Endothelial cell of umbilical vein (primary cell): Measurements from ENCODE around the gene EML4. TPM values are rescaled to one million over a fixed set of nuclear protein-coding genes. Genes with fewer than 3 reads are reported as not detected.

Experiments
- BruUV-seq: library from RNA; stranded (reverse); fragments of 400-500 nt; replicated peaks from 2 replicates; lab custom pipeline; 2021; lab: Mats Ljungman, UMichigan
- CTCF ChIA-PET: fragments of 300-600, 350-600 bp; sonication (Branson Sonifier 250); formaldehyde crosslinking; loops from one replicate; lab custom pipeline; 2021; ENCODE audit warnings: antibody characterized with exemption, inconsistent platforms; lab: Charles Lee
- POLR2A ChIA-PET: fragments of 300-600, 350-600 bp; sonication (Branson Sonifier 250); formaldehyde crosslinking; loops from one replicate; lab custom pipeline; 2021; ENCODE audit warnings: antibody characterized with exemption, inconsistent platforms; lab: Charles Lee
- DNase-seq: peaks from one replicate; pipeline ENCODE4 v3.0.0-alpha.2; 2011; ENCODE audit warnings: low read depth, low spot score
- FAIRE-seq: peaks from 2 replicates; lab custom pipeline; 2011; peaks lifted over from hg19 to GRCh38; lab: Jason Lieb, UNC
- H2AFZ ChIP-seq: 2 replicates; pipeline ENCODE4 v1.6.0; 2012; ENCODE audit warnings: low read depth, low read length, control low read depth, inconsistent platforms
- H3K27ac ChIP-seq: 2 replicates; pipeline ENCODE4 v1.5.1; 2011; ENCODE audit warnings: low read depth, mild to moderate bottlenecking, control low read depth, low read length, moderate library complexity; ENCODE audit not compliant: insufficient read depth
- H3K27me3 ChIP-seq, 2 experiments: 2 replicates each; pipeline versions ENCODE4 v1.6.0 to v1.6.1; 2011; ENCODE audit warnings: low read length in 2 of 2, mixed read lengths in 1 of 2; ENCODE audit not compliant: control insufficient read depth in 2 of 2, insufficient read depth in 2 of 2
- H3K36me3 ChIP-seq, 2 experiments: 2 replicates in 1 of 2; 3 replicates in 1 of 2; pipeline ENCODE4 v1.5.1; 2011; ENCODE audit warnings: low read length in 2 of 2, mild to moderate bottlenecking in 1 of 2, moderate library complexity in 1 of 2; ENCODE audit not compliant: control insufficient read depth in 2 of 2, insufficient read depth in 2 of 2; ENCODE audit errors: extremely low read depth in 1 of 2
- H3K4me1 ChIP-seq: 3 replicates; pipeline ENCODE4 v1.5.1; 2011; ENCODE audit warnings: mild to moderate bottlenecking, low read length; ENCODE audit not compliant: control insufficient read depth, insufficient read depth; ENCODE audit errors: extremely low read depth
- H3K4me2 ChIP-seq: 2 replicates; pipeline ENCODE4 v1.6.1; 2011; ENCODE audit warnings: low read length, control low read depth, mixed read lengths; ENCODE audit not compliant: insufficient read depth
- H3K4me3 ChIP-seq, 3 experiments: fragments of 200-600 bp in 1 of 3; sonication (generic), shearing (Covaris generic) in 1 of 3; replicated peaks in 1 of 3; 2 replicates each; pipeline ENCODE4 v1.5.1; 2011 to 2016; ENCODE audit warnings: control low read depth in 3 of 3, low read length in 3 of 3, mild to moderate bottlenecking in 2 of 3, inconsistent platforms in 1 of 3, low read depth in 1 of 3, moderate library complexity in 1 of 3; ENCODE audit not compliant: insufficient read depth in 1 of 3
- H3K79me2 ChIP-seq: 2 replicates; pipeline ENCODE4 v1.6.0; 2012; ENCODE audit warnings: low read length, inconsistent platforms; ENCODE audit not compliant: control insufficient read depth, insufficient read depth
- H3K9ac ChIP-seq: replicated peaks from 2 replicates; pipeline ENCODE3; 2011; ENCODE audit warnings: low read length, control low read depth; ENCODE audit not compliant: insufficient read depth; ENCODE audit errors: extremely low read depth
- H3K9me1 ChIP-seq: replicated peaks from 3 replicates; pipeline ENCODE4 v1.6.0; 2011; ENCODE audit warnings: mild to moderate bottlenecking, low read length; ENCODE audit not compliant: control insufficient read depth, insufficient read depth; ENCODE audit errors: extremely low read depth
- H3K9me3 ChIP-seq: replicated peaks from 2 replicates; pipeline ENCODE4 v1.5.1; 2012; ENCODE audit warnings: low read length, inconsistent platforms; ENCODE audit not compliant: control insufficient read depth, insufficient read depth
- H4K20me1 ChIP-seq: replicated peaks from 2 replicates; pipeline ENCODE3; 2011; ENCODE audit warnings: mild to moderate bottlenecking, low read length; ENCODE audit not compliant: control insufficient read depth, insufficient read depth; ENCODE audit errors: extremely low read depth
- EZH2 ChIP-seq: IDR thresholded peaks from 2 replicates; pipeline ENCODE4 v1.6.1; 2012; ENCODE audit warnings: borderline replicate concordance, low read depth, mild to moderate bottlenecking, moderate library complexity, low read length, inconsistent platforms; ENCODE audit not compliant: severe bottlenecking
- FOS ChIP-seq: IDR thresholded peaks from 2 replicates; pipeline ENCODE4 v1.6.1; 2011; ENCODE audit warnings: mild to moderate bottlenecking, low read length, moderate library complexity, borderline replicate concordance; ENCODE audit not compliant: insufficient read depth
- GATA2 ChIP-seq: IDR thresholded peaks from 2 replicates; pipeline ENCODE4 v1.7.0; 2011; ENCODE audit warnings: low read depth, mild to moderate bottlenecking, moderate library complexity, mixed read lengths, low read length; ENCODE audit not compliant: insufficient read length, insufficient read depth
- JUN ChIP-seq: IDR thresholded peaks from 2 replicates; pipeline ENCODE4 v1.6.1; 2011; ENCODE audit warnings: borderline replicate concordance, low read depth; ENCODE audit not compliant: insufficient read length, insufficient read depth
- MYC ChIP-seq: IDR thresholded peaks from one replicate; pipeline ENCODE4 v1.6.1; 2011; ENCODE audit warnings: mild to moderate bottlenecking, low read depth, low read length
- POLR2A ChIP-seq: IDR thresholded peaks from 2 replicates; pipeline ENCODE4 v1.6.1; 2012; ENCODE audit warnings: low read depth, mild to moderate bottlenecking, control low read depth, low read length
- POLR2AphosphoS5 ChIP-seq: IDR thresholded peaks from 2 replicates; pipeline ENCODE4 v1.6.1; 2012; ENCODE audit warnings: low read depth, mild to moderate bottlenecking, control low read depth, low read length, moderate library complexity; ENCODE audit not compliant: insufficient read depth
- dilution Hi-C: fragments of 300-500 bp; cut with MboI; formaldehyde crosslinking; loops from one replicate; pipeline ENCODE4 v1.15.0; 2019; ENCODE audit warnings: low sequenced_read_pairs; ENCODE audit not compliant: extremely low pct_ligation_motif_present
- intact Hi-C: fragments of 100-400 bp; cut with micrococcal nuclease; formaldehyde crosslinking; loops from one replicate; pipeline ENCODE4 v1.10.0; 2022
- polyA plus RNA-seq, 4 experiments: library from polyadenylated mRNA; depleted of rRNA in 3 of 4; stranded (reverse) in 3 of 4; unstranded in 1 of 4; fragments of >200 nt; gene quantifications; 2 replicates each; pipeline versions ENCODE4 v1.2.1 to v1.2.3, GENCODE V29; 2011 to 2012; ENCODE audit warnings: missing spikeins in 1 of 4
- total RNA-seq: library from RNA; stranded (reverse); gene quantifications from 2 replicates; pipeline ENCODE4 v1.2.3, GENCODE V29; 2021
- TF ChIP-seq, protein P1 (sequence below), 2 donors: IDR thresholded peaks; 1 replicate in 1 of 2; 2 replicates in 1 of 2; pipeline ENCODE4 v1.5.1; 2011; ENCODE audit warnings: low read length in 2 of 2, mild to moderate bottlenecking in 2 of 2, moderate library complexity in 2 of 2, control low read depth in 1 of 2, inconsistent platforms in 1 of 2, low read depth in 1 of 2; ENCODE audit not compliant: insufficient read depth in 1 of 2; ENCODE audit errors: extremely low read depth in 1 of 2
- TF ChIP-seq, protein P2 (sequence below): IDR thresholded peaks from 2 replicates; pipeline ENCODE4 v1.6.1; 2011; ENCODE audit not compliant: insufficient read depth, insufficient read length

The EML4 gene
- total and polyA plus RNA-seq, 2 donors (not counting 3 experiments of a cell fraction or from before 2014, with no cell fraction given) = 13.3 to 32.0 TPM

GRCh38 chr2:42182654-42183308 lies 13.6 kb downstream of the EML4 start:
- H3K27me3 ChIP-seq = no peaks in the 10 kb centered on the region
- intact Hi-C loops (no loop called here), dilution Hi-C loops (no loop called here)
- peaks cover 11% of the 10 kb centered on the region for H3K79me2 ChIP-seq
- H3K4me3 ChIP-seq = no peak overlapping the region
- H2AFZ ChIP-seq = no peak overlapping the region
- TF ChIP-seq, protein P1, sequence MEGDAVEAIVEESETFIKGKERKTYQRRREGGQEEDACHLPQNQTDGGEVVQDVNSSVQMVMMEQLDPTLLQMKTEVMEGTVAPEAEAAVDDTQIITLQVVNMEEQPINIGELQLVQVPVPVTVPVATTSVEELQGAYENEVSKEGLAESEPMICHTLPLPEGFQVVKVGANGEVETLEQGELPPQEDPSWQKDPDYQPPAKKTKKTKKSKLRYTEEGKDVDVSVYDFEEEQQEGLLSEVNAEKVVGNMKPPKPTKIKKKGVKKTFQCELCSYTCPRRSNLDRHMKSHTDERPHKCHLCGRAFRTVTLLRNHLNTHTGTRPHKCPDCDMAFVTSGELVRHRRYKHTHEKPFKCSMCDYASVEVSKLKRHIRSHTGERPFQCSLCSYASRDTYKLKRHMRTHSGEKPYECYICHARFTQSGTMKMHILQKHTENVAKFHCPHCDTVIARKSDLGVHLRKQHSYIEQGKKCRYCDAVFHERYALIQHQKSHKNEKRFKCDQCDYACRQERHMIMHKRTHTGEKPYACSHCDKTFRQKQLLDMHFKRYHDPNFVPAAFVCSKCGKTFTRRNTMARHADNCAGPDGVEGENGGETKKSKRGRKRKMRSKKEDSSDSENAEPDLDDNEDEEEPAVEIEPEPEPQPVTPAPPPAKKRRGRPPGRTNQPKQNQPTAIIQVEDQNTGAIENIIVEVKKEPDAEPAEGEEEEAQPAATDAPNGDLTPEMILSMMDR (IDR thresholded peaks at IDR 0.05; ENCODE audit: extremely low read depth in 1 of 2, insufficient read depth in 1 of 2, low read depth in 1 of 2, low read length in 2 of 2) = no peak
- no peak for TF ChIP-seq EZH2
- TF ChIP-seq, protein P2, sequence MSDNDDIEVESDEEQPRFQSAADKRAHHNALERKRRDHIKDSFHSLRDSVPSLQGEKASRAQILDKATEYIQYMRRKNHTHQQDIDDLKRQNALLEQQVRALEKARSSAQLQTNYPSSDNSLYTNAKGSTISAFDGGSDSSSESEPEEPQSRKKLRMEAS = no peak
- no peak for TF ChIP-seq MYC
- TF ChIP-seq GATA2 = no peak
- no peak for TF ChIP-seq POLR2AphosphoS5
- TF ChIP-seq POLR2A = no peak
- no peak for TF ChIP-seq JUN
- TF ChIP-seq FOS = no peak
- no peaks in the 10 kb centered on the region for H3K4me1 ChIP-seq
- H4K20me1 ChIP-seq = no peaks in the 10 kb centered on the region
- POLR2A ChIA-PET = no interaction called here
- no peaks in the 10 kb centered on the region for H3K36me3 ChIP-seq
- no TSS peak for BruUV-seq
- no peaks in the 10 kb centered on the region for H3K9me3 ChIP-seq
- no peak overlapping the region for H3K4me2 ChIP-seq
- no peak overlapping the region for H3K27ac ChIP-seq
- FAIRE-seq = no peak
- H3K9me1 ChIP-seq = no peaks in the 10 kb centered on the region
- no peak overlapping the region for H3K9ac ChIP-seq
- CTCF ChIA-PET = interaction anchor here (0.8 to 2.0 kb wide), 4 partner anchors 8 to 13 kb away, joined by 3 to 6 read pairs (median 4); no protein-coding TSS in a partner anchor
- no peak for DNase-seq
